CD14-positive monocyte (primary cell): ENCODE data around the gene BLTP3B. TPM values are rescaled to one million over a fixed set of nuclear protein-coding genes. Genes with fewer than 3 reads are reported as not detected.

ENCODE experiments used
- DNase-seq, 3 donors: peaks; one replicate each; pipeline ENCODE4 v3.0.0-alpha.2; 2011 to 2022
- H2AFZ ChIP-seq: 2 replicates; pipeline ENCODE4 v1.6.0; 2012; ENCODE audit warnings: mild to moderate bottlenecking, low read depth, low read length, inconsistent platforms; ENCODE audit not compliant: insufficient read depth, poor library complexity, severe bottlenecking
- H3K27ac ChIP-seq, 2 donors: 1 replicate in 1 of 2; 2 replicates in 1 of 2; pipeline ENCODE4 v1.5.1; 2012 to 2013; ENCODE audit warnings: low read length in 2 of 2, control low read depth in 1 of 2, inconsistent platforms in 1 of 2, low read depth in 1 of 2, mild to moderate bottlenecking in 1 of 2
- H3K27me3 ChIP-seq, 2 donors: one replicate each; pipeline versions ENCODE4 v1.6.0 to v1.6.1; 2011 to 2013; ENCODE audit warnings: low read length in 2 of 2; ENCODE audit not compliant: control insufficient read depth in 2 of 2, insufficient read depth in 2 of 2
- H3K36me3 ChIP-seq, 2 donors: replicated peaks in 1 of 2; 1 replicate in 1 of 2; 2 replicates in 1 of 2; pipeline versions ENCODE4 v1.5.1 to v1.6.1; 2012 to 2013; ENCODE audit warnings: low read length in 2 of 2, control low read depth in 1 of 2, inconsistent platforms in 1 of 2, mild to moderate bottlenecking in 1 of 2; ENCODE audit not compliant: insufficient read depth in 2 of 2, control insufficient read depth in 1 of 2
- H3K4me1 ChIP-seq, 2 donors: 1 replicate in 1 of 2; 2 replicates in 1 of 2; pipeline versions ENCODE4 v1.5.1 to v1.6.1; 2012 to 2013; ENCODE audit warnings: low read length in 2 of 2, control low read depth in 1 of 2, inconsistent platforms in 1 of 2, mild to moderate bottlenecking in 1 of 2, moderate library complexity in 1 of 2; ENCODE audit not compliant: insufficient read depth in 2 of 2, control insufficient read depth in 1 of 2
- H3K4me2 ChIP-seq: replicated peaks from 2 replicates; pipeline ENCODE3; 2012; ENCODE audit warnings: low read length, moderate library complexity, mild to moderate bottlenecking; ENCODE audit not compliant: poor library complexity, severe bottlenecking; ENCODE audit errors: extremely low read depth
- H3K4me3 ChIP-seq, 3 experiments: fragments of 200-600 bp in 1 of 3; sonication (generic) in 1 of 3; replicated peaks in 1 of 3; 1 replicate in 2 of 3; 2 replicates in 1 of 3; pipeline ENCODE4 v1.5.1; 2011 to 2013; ENCODE audit warnings: low read length in 3 of 3, mild to moderate bottlenecking in 3 of 3, control low read depth in 2 of 3, low read depth in 2 of 3, inconsistent platforms in 1 of 3, moderate library complexity in 1 of 3
- H3K79me2 ChIP-seq: 2 replicates; pipeline ENCODE4 v1.6.0; 2012; ENCODE audit warnings: mild to moderate bottlenecking, control low read depth, inconsistent platforms, low read length, moderate library complexity; ENCODE audit not compliant: insufficient read depth
- H3K9ac ChIP-seq: 2 replicates; pipeline ENCODE4 v1.6.0; 2017; ENCODE audit warnings: low read length, mild to moderate bottlenecking; ENCODE audit not compliant: insufficient read depth, poor library complexity, severe bottlenecking
- H3K9me3 ChIP-seq, 2 donors: replicated peaks in 1 of 2; 1 replicate in 1 of 2; 2 replicates in 1 of 2; pipeline versions ENCODE4 v1.5.1 to v1.6.1; 2012 to 2013; ENCODE audit warnings: low read length in 2 of 2, control low read depth in 1 of 2; ENCODE audit not compliant: control insufficient read depth in 1 of 2, insufficient read depth in 1 of 2
- H4K20me1 ChIP-seq: 2 replicates; pipeline ENCODE4 v1.6.0; 2012; ENCODE audit warnings: mild to moderate bottlenecking, low read length, control low read depth, moderate library complexity; ENCODE audit not compliant: insufficient read depth
- H3K27ac Mint-ChIP-seq, 7 donors: one replicate each; pipeline ENCODE4 v1.8.0; 2020; ENCODE audit warnings: mild to moderate bottlenecking in 7 of 7, mixed read lengths in 7 of 7, moderate library complexity in 6 of 7, inconsistent platforms in 2 of 7
- H3K27me3 Mint-ChIP-seq, 3 donors: one replicate each; pipeline ENCODE4 v1.8.0; 2021 to 2022; ENCODE audit warnings: low read depth in 3 of 3, mild to moderate bottlenecking in 3 of 3, mixed read lengths in 3 of 3, moderate library complexity in 3 of 3, inconsistent platforms in 1 of 3
- H3K36me3 Mint-ChIP-seq, 2 donors: one replicate each; pipeline ENCODE4 v1.8.0; 2020; ENCODE audit warnings: mixed read lengths in 2 of 2, inconsistent platforms in 1 of 2, mild to moderate bottlenecking in 1 of 2
- H3K4me1 Mint-ChIP-seq: one replicate; pipeline ENCODE4 v1.8.0; 2020; ENCODE audit warnings: mild to moderate bottlenecking, mixed read lengths
- H3K4me3 Mint-ChIP-seq, 2 donors: one replicate each; pipeline ENCODE4 v1.8.0; 2020; ENCODE audit warnings: mild to moderate bottlenecking in 2 of 2, mixed read lengths in 2 of 2, moderate library complexity in 1 of 2
- H3K9me3 Mint-ChIP-seq, 7 donors: one replicate each; pipeline ENCODE4 v1.8.0; 2020 to 2022; ENCODE audit warnings: mixed read lengths in 7 of 7, mild to moderate bottlenecking in 6 of 7, moderate library complexity in 6 of 7, inconsistent platforms in 2 of 7
- WGBS: methylation state at CpG from one replicate; pipeline ENCODE4 v1.1.5; 2013; ENCODE audit warnings: missing lambda C conversion rate; ENCODE audit not compliant: insufficient coverage; 5-methylcytosine and 5-hydroxymethylcytosine counted together
- intact Hi-C, 2 donors: fragments of 100-400 bp; cut with micrococcal nuclease; formaldehyde crosslinking; loops; one replicate each; pipeline versions ENCODE4 v1.15.0 to v1.15.1; 2023
- polyA plus RNA-seq, 3 donors: library from polyadenylated mRNA; depleted of rRNA in 1 of 3; unstranded in 2 of 3; stranded (reverse) in 1 of 3; fragments of 300-500 nt in 2 of 3; fragments of >200 nt in 1 of 3; fragmentation: Illumina TruSeq in 2 of 3; gene quantifications; 1 replicate in 2 of 3; 2 replicates in 1 of 3; pipeline ENCODE4 v1.2.3, GENCODE V29; 2012 to 2021
- TF ChIP-seq, protein P1 (sequence below): fragments of 200-600 bp; IDR thresholded peaks from one replicate; pipeline ENCODE4 v1.8.0; 2022; ENCODE audit warnings: antibody characterized with exemption, mild to moderate bottlenecking

BLTP3B gene
- polyA plus RNA-seq, 3 donors: 22.0 to 42.5 (median 33.4) TPM

DNA sequence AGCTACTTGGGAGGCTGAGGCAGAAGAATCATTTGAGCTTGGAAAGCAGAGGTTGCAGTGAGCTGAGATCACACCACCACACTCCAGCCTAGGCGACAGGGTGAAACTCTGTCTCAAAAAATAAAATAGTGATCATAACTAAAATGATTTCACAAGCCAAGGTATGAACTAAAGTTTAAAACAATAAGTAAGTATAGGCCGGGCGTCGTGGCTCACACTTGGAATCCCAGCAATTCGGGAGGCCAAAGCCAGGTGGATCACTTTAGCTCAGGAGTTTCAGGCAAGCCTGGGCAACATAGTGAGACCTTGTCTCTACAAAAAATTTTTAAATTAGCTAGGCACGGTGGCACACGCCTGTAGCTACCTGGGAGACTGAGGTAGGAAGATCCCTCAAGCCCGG lies 27.4 kb downstream of the BLTP3B start:
- Histone ChIP-seq H3K9ac (no peak overlapping the region), H2AFZ (no peak overlapping the region), H3K27me3 (no peaks in the 10 kb centered on the region), H3K79me2 (peaks cover 100% of the 10 kb centered on the region), H3K4me3 (no peak overlapping the region), H3K4me2 (no peak overlapping the region), H3K9me3 (peaks cover 0 to 4% of the 10 kb centered on the region in 2 donors), H3K4me1 (peaks cover 13 to 18% of the 10 kb centered on the region in 2 donors), H3K27ac (no peak overlapping the region), H3K36me3 (peaks cover 1 to 12% of the 10 kb centered on the region in 2 donors), H4K20me1 (peaks cover 98% of the 10 kb centered on the region)
- H3K4me3 Mint-ChIP-seq: no peak overlapping the region
- H3K27me3 Mint-ChIP-seq: peaks cover 0 to 6% (median 0%) of the 10 kb centered on the region in 3 donors
- 100% methylated on average over 4 of the region's 8 CpGs for WGBS
- H3K36me3 Mint-ChIP-seq: peaks cover 7 to 15% of the 10 kb centered on the region in 2 donors
- intact Hi-C loops: no loop called here
- no peak for DNase-seq
- TF ChIP-seq, protein P1, sequence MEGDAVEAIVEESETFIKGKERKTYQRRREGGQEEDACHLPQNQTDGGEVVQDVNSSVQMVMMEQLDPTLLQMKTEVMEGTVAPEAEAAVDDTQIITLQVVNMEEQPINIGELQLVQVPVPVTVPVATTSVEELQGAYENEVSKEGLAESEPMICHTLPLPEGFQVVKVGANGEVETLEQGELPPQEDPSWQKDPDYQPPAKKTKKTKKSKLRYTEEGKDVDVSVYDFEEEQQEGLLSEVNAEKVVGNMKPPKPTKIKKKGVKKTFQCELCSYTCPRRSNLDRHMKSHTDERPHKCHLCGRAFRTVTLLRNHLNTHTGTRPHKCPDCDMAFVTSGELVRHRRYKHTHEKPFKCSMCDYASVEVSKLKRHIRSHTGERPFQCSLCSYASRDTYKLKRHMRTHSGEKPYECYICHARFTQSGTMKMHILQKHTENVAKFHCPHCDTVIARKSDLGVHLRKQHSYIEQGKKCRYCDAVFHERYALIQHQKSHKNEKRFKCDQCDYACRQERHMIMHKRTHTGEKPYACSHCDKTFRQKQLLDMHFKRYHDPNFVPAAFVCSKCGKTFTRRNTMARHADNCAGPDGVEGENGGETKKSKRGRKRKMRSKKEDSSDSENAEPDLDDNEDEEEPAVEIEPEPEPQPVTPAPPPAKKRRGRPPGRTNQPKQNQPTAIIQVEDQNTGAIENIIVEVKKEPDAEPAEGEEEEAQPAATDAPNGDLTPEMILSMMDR: no peak
- peaks cover 34% of the 10 kb centered on the region for H3K4me1 Mint-ChIP-seq
- H3K27ac Mint-ChIP-seq: peak overlapping the region in 1 of 7 donors; percentile 60
- peaks cover 0 to 6% (median under 1%) of the 10 kb centered on the region in 7 donors for H3K9me3 Mint-ChIP-seq

DNA sequence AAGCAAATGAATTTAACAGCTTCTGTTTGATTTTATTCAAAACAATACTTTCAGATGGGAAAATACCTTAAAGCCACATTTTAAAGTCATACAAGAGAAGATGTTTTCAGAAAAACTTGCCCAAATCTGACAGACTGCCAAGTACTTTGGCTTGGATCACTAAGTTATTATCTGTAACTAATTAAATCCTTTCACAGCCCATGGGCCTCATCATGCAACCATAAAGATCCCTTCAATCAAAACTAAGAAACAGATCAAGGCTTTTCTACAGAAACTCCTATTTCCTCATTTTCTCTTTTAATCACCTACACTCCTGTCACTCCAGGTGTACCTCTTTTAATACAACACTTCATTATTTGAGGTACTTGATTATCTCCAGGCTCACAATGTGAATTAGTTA lies 28.1 kb downstream of the BLTP3B start:
- no peak overlapping the region for H3K4me2 ChIP-seq

More for the DNA sequence above, 28.1 kb downstream of the BLTP3B start:
- H3K36me3 ChIP-seq: peaks cover 2 to 16% of the 10 kb centered on the region in 2 donors
- DNase-seq: no peak
- no peak overlapping the region for H3K9ac ChIP-seq
- no peaks in the 10 kb centered on the region for H3K9me3 ChIP-seq
- Mint-ChIP-seq H3K27me3 (peaks cover 0 to 6% (median 0%) of the 10 kb centered on the region in 3 donors), H3K36me3 (peaks cover 8 to 15% of the 10 kb centered on the region in 2 donors), H3K9me3 (peaks cover 0 to 3% (median 2%) of the 10 kb centered on the region in 7 donors), H3K4me3 (no peak overlapping the region), H3K27ac (no peak overlapping the region), H3K4me1 (peaks cover 33% of the 10 kb centered on the region)
- peaks cover 100% of the 10 kb centered on the region for H3K79me2 ChIP-seq
- H2AFZ ChIP-seq: no peak overlapping the region
- TF ChIP-seq, protein P1: no peak
- intact Hi-C loops: no loop called here
- peaks cover 100% of the 10 kb centered on the region for H4K20me1 ChIP-seq
- no peak overlapping the region for H3K4me3 ChIP-seq
- H3K27ac ChIP-seq: no peak overlapping the region
- H3K4me1 ChIP-seq: peaks cover 13 to 18% of the 10 kb centered on the region in 2 donors
- H3K27me3 ChIP-seq: no peaks in the 10 kb centered on the region
